Measurements from ENCODE around the gene SPG7. TPM values are rescaled to one million over a fixed set of nuclear protein-coding genes. Genes with fewer than 3 reads are reported as not detected.

Gene SPG7
- total and polyA plus RNA-seq, 2 of the 4 experiments (the other 2 are of a cell fraction), result 94.6 to 96.8 TPM

GRCh38 chr16:89553733-89554132 lies 45.5 kb downstream of the SPG7 start:
- intact Hi-C loops (cut with micrococcal nuclease), result no loop called here
- WGBS, 2 experiments (ENCODE audit: extremely low coverage in 2 of 2, insufficient read length in 1 of 2), result 92% methylated on average over 3 of the region's 18 CpGs; no CpG with 5 or more reads in 1 of the 2 experiments
- H3K27ac ChIP-seq (ENCODE audit: insufficient read depth, low read length), result no peak overlapping the region
- H3K9ac ChIP-seq (ENCODE audit: low read depth, low read length), result no peak overlapping the region
- H3K4me3 ChIP-seq (ENCODE audit: insufficient read depth, low read depth, low read length), result no peak overlapping the region
- no peak overlapping the region for H2BK5ac ChIP-seq (ENCODE audit: low read depth, low read length, poor library complexity, severe bottlenecking)
- H3K18ac ChIP-seq (ENCODE audit: low read depth, low read length), result no peak overlapping the region
- ChIA-PET POLR2A (ENCODE audit: unreplicated experiment) (no interaction called here), CTCF (no interaction called here)
- ATAC-seq (ENCODE audit: low read depth), result no peak
- H3K14ac ChIP-seq (replicated peaks; ENCODE audit: low read depth, low read length), result no peak overlapping the region
- dilution Hi-C loops (cut with HindIII; ENCODE audit: low sequenced_read_pairs, unreplicated experiment), result no loop called here
- H4K5ac ChIP-seq (ENCODE audit: low read depth, low read length), result no peak overlapping the region
- TF ChIP-seq MXI1 (IDR thresholded peaks at IDR 0.05; ENCODE audit: borderline replicate concordance, low read depth, low read length), result no peak
- no peak for TF ChIP-seq BHLHE40 (IDR thresholded peaks at IDR 0.05; ENCODE audit: low read depth, low read length)
- TF ChIP-seq RAD21 (IDR thresholded peaks at IDR 0.05; ENCODE audit: low read length), result no peak
- no peak for TF ChIP-seq CEBPB (IDR thresholded peaks at IDR 0.05; ENCODE audit: low read depth, low read length)
- no peak for TF ChIP-seq SMC3 (IDR thresholded peaks at IDR 0.05; ENCODE audit: low read depth, low read length)
- no peak for TF ChIP-seq MAFK (IDR thresholded peaks at IDR 0.05; ENCODE audit: low read depth, low read length)
- TF ChIP-seq FOS (IDR thresholded peaks at IDR 0.05; ENCODE audit: low read depth, low read length), result no peak
- TF ChIP-seq RFX5 (IDR thresholded peaks at IDR 0.05; ENCODE audit: low read depth, low read length), result no peak
- TF ChIP-seq USF2 (IDR thresholded peaks at IDR 0.05; ENCODE audit: low read depth, low read length), result no peak
- TF ChIP-seq RCOR1 (IDR thresholded peaks at IDR 0.05; ENCODE audit: insufficient replicate concordance, low read length), result no peak
- TF ChIP-seq CTCF (conservative IDR thresholded peaks at IDR 0.05; ENCODE audit: low read depth, low read length), result no peak
- TF ChIP-seq ELK1 (IDR thresholded peaks at IDR 0.05; ENCODE audit: borderline replicate concordance, low read depth, low read length), result no peak
- no peak for TF ChIP-seq POLR2A (IDR thresholded peaks at IDR 0.05; ENCODE audit: low read depth, low read length)
- TF ChIP-seq CHD1 (IDR thresholded peaks at IDR 0.05; ENCODE audit: low read depth, low read length), result no peak
- no peak for TF ChIP-seq NFE2L2 (IDR thresholded peaks at IDR 0.05; ENCODE audit: low read depth, low read length)
- TF ChIP-seq MAZ (IDR thresholded peaks at IDR 0.05; ENCODE audit: borderline replicate concordance, low read depth, low read length), result no peak
- H2BK15ac ChIP-seq (ENCODE audit: low read depth, low read length), result no peak overlapping the region
- DNase-seq, result no peak
- in situ Hi-C loops (cut with MboI; ENCODE audit: low sequenced_read_pairs), result no loop called here
- H2BK120ac ChIP-seq (ENCODE audit: low read depth, low read length), result no peak overlapping the region
- no peaks in the 10 kb centered on the region for H3K27me3 ChIP-seq (ENCODE audit: control insufficient read depth, insufficient read depth, low read length)
- no peak overlapping the region for H4K8ac ChIP-seq (ENCODE audit: low read depth in 2 of 2, low read length in 2 of 2)
- no peak overlapping the region for H2BK20ac ChIP-seq (ENCODE audit: low read depth, low read length)
- peaks cover 3% of the 10 kb centered on the region; the same call in 1 of the 2 replicates for H4K20me1 ChIP-seq (ENCODE audit: insufficient read depth, low read length)
- H3K4me1 ChIP-seq (ENCODE audit: control insufficient read depth, insufficient read depth, low read length), result 0 out of 2 replicates have a peak, but pooled peaks cover 1% of the 10 kb centered on the region
- H3K4me2 ChIP-seq (ENCODE audit: low read depth, low read length), result no peak overlapping the region
- no peak overlapping the region for H3K4ac ChIP-seq (ENCODE audit: low read depth, low read length)
- H3K56ac ChIP-seq (ENCODE audit: extremely low read depth, insufficient read depth, low read length), result no peak overlapping the region
- H2AK9ac ChIP-seq (replicated peaks; ENCODE audit: low read depth, low read length, poor library complexity), result no peak overlapping the region
- no TSS peak for BruUV-seq (replicated peaks)
- H3K36me3 ChIP-seq (ENCODE audit: control insufficient read depth, insufficient read depth, low read length), result peaks cover 50% of the 10 kb centered on the region
- H3K9me3 ChIP-seq (ENCODE audit: control insufficient read depth, insufficient read depth, low read length), result no peaks in the 10 kb centered on the region
- H3K9me1 ChIP-seq (ENCODE audit: insufficient read depth, low read length), result no peaks in the 10 kb centered on the region
- H3K79me1 ChIP-seq (ENCODE audit: low read depth in 1 of 2, low read length in 2 of 2), result peaks cover 0 to 24% of the 10 kb centered on the region in 2 experiments; a peak in 1 of 4 replicates
- H3K23ac ChIP-seq (ENCODE audit: low read depth, low read length), result no peak overlapping the region
- H2AFZ ChIP-seq (replicated peaks; ENCODE audit: low read length, poor library complexity), result no peak overlapping the region
- H2AK5ac ChIP-seq (ENCODE audit: low read depth, low read length), result no peak overlapping the region
- no peak overlapping the region for H4K91ac ChIP-seq (ENCODE audit: insufficient read depth, low read depth, low read length)

Data from IMR-90 (cell line).